CD4-positive, alpha-beta T cell treated with Interleukin-4 for 1 hour (primary cell): Measurements from ENCODE around the gene AKT3.
A peak's percentile ranks its signal among the peaks of the same experiment; 100 is the strongest.
"Not testable (repeated sequence)": the region's sequence is repeated elsewhere in the genome, so short reads cannot be mapped to it uniquely, and the experiment has no call there.

Experiments
- DNase-seq, 2 donors: peaks; one replicate each; pipeline ENCODE4 v3.0.0-alpha.2; 2020 to 2022

The AKT3 gene

GRCh38 chr1:243850202-243850451 is at the start of gene AKT3:
TSS of gene AKT3 (minus strand) at chr1:243850243. CDS start at chr1:243843170, 7,073 bp downstream.
- no peak for DNase-seq

GRCh38 chr1:243898278-243898677 is 48.2 kb upstream of the AKT3 start:
- no peak for DNase-seq

DNA sequence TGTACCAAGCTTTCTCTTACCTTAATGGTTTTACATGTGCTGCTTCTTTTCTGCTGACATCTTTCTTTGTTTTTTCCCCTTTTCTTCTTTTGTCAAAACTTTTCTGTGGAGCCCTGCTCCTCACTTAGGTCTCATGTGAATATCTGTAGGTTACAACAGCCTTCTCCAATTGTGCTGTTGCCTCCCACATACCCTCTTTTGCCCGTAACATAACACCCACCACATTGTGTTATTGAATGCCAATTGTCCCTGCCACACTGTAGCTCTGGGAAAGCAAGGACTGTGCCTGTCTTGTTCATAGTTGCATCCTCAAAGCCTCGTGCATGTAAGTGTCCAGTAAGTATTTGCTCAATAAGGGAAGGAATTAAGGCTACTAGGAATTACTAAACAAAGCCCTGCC is 46.3 kb upstream of the AKT3 start:
- no peak for DNase-seq

DNA sequence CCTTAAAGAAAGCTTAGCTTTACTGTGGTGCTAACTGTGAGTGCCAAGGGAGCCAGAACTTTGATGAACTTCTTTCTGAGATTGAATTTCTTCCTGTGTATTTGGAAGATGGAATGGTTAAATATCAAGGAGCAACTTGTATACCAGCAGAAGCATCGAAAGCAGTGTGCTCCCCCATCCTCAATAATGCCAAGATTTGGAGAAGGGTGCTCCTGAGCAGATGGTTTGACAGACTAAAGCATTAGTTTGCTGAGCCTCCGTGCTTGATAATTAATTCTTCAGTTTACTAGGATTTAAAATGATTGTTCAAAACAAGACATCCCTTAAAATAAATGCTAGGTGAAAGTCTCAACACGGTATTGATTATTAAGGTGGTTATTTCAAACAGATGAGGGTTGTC is 42.4 kb upstream of the AKT3 start:
- no peak for DNase-seq

DNA sequence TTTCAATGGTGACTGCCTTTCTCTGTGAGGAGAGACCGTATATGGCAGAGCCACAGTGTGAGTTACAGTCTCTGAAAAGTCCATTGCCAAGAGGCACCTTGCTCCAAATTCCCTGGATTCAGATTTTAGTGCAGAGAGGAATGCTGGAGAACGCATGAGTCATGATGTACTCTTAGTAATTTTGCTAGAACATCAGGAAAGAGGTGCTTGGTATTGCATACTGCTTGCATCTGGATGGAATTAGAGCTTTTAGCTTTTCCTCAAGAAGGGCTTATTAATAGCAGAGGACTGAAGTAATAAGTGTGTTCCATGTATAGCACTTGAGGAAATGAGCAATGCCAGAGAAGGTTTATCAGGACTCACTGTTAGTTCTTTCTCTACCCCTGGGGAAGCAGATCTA is 40.5 kb upstream of the AKT3 start:
- DNase-seq, result no peak

DNA sequence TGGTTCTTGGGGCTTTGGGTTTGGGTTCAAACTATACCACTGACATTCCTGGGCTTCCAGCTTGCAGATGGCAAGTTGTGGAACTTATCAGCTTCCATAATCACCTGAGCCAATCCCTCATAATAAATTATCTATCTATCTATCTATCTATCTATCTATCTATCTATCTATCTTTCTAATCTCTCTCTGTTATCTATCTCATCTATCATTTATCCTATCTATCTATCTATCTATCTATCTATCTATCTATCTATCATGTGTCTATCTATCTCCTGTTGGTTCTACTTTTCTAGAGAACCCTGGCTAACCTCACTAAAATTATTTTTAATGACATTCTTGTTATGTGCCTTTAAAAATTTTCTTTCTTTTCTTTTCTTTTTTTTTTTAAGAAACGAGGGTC is 35.8 kb upstream of the AKT3 start:
- no peak for DNase-seq

GRCh38 chr1:243884603-243885002 is 34.6 kb upstream of the AKT3 start:
- no peak for DNase-seq

- DNase-seq, result no peak
Measured at GRCh38 chr1:243883551-243883950, 33.5 kb upstream of the AKT3 start.

DNA sequence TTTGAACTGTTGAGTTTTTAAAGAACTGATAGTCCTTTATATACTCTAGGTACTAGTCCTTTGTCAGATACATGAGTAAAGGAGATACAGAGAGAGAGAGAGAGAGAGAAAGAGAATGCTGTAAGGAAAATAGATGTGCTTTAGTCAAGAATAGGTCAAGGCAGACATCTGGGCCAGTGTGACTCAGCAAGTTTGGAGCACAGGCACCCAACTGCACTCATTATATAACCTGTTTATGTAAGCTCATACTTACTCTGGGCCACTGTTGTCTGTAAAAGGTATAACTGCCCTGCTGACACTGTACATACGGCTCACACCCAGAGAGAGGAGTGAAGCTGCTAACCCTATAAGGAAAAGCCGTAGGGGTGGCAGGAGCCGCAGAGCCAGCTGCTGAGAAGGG is 32.2 kb upstream of the AKT3 start:
- no peak for DNase-seq

DNA sequence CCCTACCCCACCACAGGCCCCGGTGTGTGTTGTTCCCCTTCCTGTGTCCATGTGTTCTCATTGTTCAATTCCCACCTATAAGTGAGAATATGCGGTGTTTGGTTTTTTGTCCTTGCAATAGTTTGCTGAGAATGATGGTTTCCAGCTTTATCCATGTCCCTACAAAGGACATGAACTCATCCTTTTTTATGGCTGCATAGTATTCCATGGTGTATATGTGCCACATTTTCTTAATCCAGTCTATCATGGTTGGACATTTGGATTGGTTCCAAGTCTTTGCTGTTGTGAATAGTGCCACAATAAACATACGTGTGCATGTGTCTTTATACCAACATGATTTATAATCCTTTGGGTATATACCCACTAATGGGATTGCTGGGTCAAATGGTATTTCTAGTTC is 27.0 kb upstream of the AKT3 start:
- not testable (repeated sequence) for DNase-seq

- no peak for DNase-seq
Measured at GRCh38 chr1:243855616-243856318, 5.7 kb upstream of the AKT3 start.

- DNase-seq, result no peak
Measured at GRCh38 chr1:243851765-243852164, 1.7 kb upstream of the AKT3 start.

DNA sequence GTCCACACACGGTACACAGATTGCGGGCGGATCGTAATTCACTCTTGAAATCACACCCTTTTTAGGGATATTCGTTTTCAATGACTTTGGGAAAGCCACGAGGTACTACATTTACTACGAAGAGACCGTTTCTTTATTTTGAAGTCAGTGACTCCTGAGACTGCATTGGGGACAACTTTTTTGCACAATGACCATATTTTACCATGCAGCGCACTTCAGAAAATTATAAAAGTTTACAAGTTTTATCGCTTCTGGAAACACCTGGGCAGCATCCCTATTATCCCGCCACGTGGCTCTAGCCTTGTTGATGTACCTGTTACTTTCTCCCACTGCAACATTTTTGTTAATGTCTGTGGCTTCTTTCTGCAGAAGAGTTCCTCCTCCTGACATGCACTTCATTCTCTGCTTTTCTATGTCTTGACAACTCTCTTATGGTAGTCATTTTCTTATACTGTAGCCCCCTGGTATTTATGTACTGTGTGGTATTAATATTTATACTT is 1.3 kb upstream of the AKT3 start:
- no peak for DNase-seq

DNA sequence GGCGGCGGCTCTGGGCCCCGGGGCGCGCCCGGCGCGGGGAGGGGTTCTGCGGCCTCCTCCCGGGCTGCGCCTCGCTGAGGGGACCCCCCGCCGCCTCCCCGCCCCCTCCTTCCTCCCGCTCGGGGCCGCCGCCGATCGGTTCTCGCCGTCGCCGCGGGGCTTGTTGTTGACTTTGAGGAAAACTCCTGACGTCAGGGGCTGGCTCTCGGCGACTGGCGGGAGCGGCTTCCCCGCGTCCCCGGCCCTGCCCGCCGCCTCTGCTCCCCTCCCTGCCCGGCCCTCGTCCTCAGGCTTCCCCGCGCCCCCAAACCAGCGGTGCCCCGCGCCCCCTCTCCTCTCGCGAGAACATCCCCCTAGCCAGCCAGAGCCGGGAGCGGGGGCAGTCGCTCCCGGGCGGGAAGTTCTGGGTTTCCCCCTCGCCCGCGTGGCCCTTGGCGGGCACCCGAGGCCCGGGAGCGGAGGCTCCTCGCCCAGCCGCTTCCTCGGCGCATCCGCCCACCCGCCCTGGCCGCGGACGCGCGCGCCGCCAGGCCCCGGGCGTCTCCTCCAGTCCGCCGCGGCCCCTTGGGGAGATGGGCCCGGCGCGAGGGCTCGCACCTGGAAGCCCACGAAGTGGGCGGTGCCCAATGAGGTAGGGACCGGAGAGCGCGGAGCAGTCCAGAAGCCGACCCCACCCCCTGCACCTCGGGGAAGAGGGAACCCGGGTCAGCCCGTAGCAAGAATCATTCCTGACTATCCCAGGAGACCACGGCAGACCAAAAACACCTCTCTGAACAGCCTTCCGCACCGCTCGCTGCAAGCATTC is 611 bp upstream of the AKT3 start:
- peak; percentile 88 to 92 for DNase-seq

GRCh38 chr1:243849421-243850201 is 432 bp downstream of the AKT3 start:
- DNase-seq, result peak; percentile 87 to 89

DNA sequence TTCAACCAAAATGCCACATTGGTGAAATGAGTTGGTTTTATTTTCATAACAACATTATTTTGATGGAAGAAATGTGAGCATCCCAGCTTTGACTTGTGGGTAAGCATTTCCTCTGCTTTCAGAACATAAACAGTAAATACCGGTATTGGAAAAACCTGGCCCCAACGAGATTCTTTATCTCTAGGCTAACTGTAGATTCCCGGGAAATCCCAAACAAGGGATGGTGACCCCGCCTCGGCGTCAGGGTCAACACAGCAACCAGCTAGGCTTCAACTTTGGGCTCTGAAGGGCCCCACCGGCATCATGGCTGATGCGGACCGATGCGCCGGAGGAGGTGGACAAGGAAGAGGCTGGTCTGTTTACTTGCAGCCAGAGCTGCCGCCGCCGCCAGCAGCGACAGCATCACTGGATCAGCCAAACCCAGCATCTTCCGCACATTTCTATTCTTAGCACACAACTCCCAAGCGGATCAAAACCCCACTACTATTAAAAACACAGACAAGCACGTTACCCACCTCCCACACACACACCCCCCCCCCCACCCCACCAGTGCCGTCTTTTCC is 1.1 kb downstream of the AKT3 start:
- no peak for DNase-seq

GRCh38 chr1:243848165-243848857 is 1.7 kb downstream of the AKT3 start:
- DNase-seq, result peak in 1 of 2 donors; percentile 50

GRCh38 chr1:243846761-243847160 is 3.3 kb downstream of the AKT3 start:
- DNase-seq, result no peak

DNA sequence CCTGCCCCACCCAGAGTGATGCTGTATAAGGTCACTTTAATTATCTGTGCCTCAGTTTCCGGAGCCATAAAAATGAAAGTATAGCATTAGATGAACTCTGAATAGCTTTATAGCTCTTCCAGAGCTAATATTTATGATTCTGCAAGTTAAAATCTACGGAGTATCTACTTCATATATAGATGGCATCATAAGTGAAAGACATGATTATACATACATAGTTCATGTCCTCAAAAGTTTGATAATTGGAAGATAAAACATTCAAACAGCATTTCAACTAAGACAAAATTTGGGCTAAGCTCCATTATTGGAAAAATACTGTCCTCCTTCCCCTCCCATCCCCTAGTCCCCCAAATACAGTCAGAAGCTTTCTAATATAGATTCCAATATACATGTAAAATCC is 4.2 kb downstream of the AKT3 start:
- no peak for DNase-seq

DNA sequence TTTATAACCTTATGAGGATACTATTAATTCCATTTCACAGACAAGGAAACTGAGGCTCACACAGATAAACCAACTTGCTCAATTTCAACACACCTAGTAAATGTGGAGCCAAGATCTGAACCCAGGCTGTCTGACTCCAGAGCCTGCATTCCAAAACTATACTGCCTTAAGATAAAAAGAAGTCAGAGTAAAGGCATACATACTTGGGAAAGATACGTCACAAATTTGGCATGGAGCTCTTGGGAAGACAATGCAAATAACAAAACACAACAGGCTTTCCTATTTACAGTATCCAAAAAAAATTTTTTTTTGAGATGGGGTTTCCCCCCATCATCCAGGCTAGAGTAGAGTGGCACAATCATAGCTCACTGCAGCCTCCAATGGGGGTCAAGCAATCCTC is 5.9 kb downstream of the AKT3 start:
- no peak for DNase-seq

DNA sequence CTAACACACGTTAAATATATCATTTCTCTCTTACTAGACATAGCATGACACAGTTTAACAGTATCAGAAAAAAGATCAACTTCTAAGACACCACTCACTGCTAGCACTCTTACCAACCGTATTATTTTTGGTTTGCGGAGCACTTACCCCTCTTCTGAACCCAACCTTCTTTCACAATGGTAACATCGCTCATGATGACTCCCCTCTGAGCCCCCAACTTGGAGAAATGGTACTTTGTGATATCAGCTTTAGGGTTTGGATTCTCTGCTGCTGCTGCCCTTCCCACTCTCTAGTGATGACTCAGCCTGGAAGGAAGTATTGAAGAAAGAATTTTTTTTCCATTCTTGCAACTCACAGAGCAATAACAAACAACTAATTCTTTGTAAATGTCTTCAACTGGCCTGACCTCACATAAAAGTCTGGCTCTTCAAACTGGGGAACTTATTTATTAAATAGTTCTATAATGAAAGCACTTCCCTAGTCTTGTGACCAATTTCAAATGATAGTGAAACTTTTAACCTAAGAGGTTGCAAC is 7.0 kb downstream of the AKT3 start:
- DNase-seq, result peak; percentile 19 to 58

GRCh38 chr1:243842161-243842560 is 7.9 kb downstream of the AKT3 start:
- DNase-seq, result peak in 1 of 2 donors; percentile 59
